PC-9 (cell line): ENCODE data around the gene EZH2.

ENCODE experiments used
- CTCF ChIP-seq: fragments of 200-600 bp; sonication (generic); conservative IDR thresholded peaks from 2 replicates; pipeline ENCODE4 v1.6.1; 2017; ENCODE audit warnings: mixed run types, antibody characterized with exemption, mild to moderate bottlenecking, moderate library complexity
- EZH2 ChIP-seq: fragments of 200-600 bp; sonication (generic); IDR thresholded peaks from 2 replicates; pipeline ENCODE4 v1.8.0; 2017; ENCODE audit warnings: antibody characterized with exemption, low read depth

GRCh38 chr7:148921806-148922205 lies 37.7 kb upstream of the EZH2 start:
- no peak for TF ChIP-seq CTCF
- TF ChIP-seq EZH2, result no peak
